Measurements from ENCODE around the gene KRTAP5-10.
"Not testable (repeated sequence)": the region's sequence is repeated elsewhere in the genome, so short reads cannot be mapped to it uniquely, and the experiment has no call there.

Gene KRTAP5-10

GRCh38 chr11:71613931-71614330, 48.6 kb downstream of the KRTAP5-10 start:
- DNase-seq = not testable (repeated sequence)

- not testable (repeated sequence) for DNase-seq
Measured at GRCh38 chr11:71614366-71614917, 49.1 kb downstream of the KRTAP5-10 start.

GRCh38 chr11:71615003-71615402, 49.6 kb downstream of the KRTAP5-10 start:
- DNase-seq = not testable (repeated sequence)
